NCI-H446 treated with DMSO at 0.1 percent for 48 hours (cell line): Measurements from ENCODE around the gene FAM181A.

Experiments used
- DNase-seq: peaks from one replicate; lab custom pipeline; 2025; lab: John Stamatoyannopoulos, UW

FAM181A gene

GRCh38 chr14:93903342-93904184 lies 23.6 kb upstream of the FAM181A start:
- no peak for DNase-seq

GRCh38 chr14:93905623-93906022 lies 21.5 kb upstream of the FAM181A start:
- no peak for DNase-seq

DNA sequence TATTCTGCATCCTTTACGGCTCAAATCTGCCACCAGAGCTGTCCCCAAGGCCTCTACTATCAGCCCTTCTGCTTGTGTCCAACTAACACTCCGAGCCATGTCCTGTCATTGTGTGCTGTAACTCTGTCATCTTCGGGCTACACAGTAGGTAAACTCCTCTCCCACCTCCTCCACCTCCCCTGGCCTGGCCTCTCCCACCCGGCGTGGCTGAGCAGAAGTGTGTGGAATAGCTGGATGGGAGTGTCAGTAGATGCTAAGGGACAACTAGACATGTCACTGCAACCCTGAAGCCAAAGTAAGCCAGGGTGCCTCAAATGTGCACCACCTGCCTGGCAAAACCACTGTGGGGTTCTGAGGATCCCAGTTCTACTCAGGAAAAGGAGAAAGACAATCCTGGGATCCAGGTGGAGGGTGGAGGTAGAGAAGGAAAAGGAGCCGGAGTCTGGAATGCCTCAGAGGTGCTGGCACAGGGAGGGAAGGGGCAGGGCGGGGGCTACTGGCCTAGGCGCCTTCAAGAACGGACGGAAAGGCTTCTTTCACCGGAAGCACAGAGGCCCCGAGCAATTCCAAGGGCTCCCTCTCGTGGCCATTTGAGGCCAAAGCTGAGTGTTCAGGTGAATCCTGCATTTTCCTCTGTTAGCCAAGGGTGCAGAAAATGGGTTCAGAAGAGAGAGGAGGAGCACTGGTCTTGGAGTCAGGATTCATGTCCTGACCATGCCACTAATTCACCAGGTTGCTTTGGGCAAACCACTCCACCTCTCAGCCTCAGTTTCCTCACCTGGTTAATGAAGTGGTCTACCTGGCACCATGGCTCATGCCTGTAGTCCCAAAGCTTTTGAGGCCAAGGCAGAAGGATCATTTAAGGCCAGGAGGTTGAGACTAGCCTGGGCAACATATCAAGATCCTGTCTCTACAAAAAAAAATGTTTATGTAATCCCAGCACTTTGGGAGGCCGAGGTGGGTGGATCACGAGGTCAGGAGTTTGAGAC lies 20.5 kb upstream of the FAM181A start:
- no peak for DNase-seq

GRCh38 chr14:93909429-93910128 lies 17.6 kb upstream of the FAM181A start:
- DNase-seq = no peak

DNA sequence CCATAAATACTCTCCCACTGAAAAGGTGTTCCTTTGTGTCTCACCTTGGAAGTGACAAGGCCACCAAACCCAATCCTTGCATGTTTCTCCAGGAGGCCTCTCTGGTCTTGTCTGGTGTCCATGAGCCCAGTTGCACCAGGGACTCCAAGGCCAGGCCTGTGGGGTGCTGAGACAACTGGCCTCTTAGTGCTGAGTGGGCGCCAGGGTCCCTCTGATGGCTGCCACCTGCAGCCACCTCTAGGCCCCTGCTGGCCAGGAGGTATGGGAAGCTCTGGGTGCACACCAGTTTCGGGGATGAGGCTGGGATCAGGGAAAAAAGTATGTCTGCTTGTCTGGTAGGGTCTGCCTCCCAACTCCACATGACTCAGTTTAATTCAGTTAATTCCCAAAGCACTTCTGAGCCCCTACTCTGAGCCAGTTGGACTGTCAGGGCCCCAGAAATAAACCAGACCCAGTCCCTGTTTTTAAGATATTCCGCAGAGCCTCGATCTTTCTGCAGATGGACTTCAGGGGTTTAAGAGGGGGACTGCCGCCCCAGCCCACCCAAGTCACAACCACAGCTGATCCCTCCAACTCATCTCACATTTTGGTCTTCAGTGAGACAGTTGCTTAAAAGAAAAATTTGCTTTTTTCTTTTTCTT lies 15.0 kb upstream of the FAM181A start:
- DNase-seq = no peak

DNA sequence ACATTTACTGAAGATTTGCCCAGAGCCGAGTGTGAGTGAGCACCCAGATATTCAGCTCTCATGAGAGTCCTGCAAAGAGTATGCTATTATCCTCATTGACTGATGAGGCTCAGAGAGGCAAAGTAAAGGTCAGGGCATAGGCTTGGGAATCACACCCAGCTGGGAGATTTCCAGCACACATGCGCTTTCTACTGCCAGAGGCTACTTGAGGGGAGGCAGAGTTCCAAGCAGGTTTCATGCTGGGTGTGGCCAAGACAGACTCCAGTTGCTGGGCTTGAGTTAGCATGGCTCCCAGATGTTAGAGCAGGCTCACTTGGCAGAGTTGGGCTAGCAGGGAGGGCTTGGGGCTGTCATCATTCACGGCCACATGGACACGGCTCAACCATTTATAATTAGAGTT lies 14.4 kb upstream of the FAM181A start:
- no peak for DNase-seq

- no peak for DNase-seq
Measured at GRCh38 chr14:93914278-93914677, 12.9 kb upstream of the FAM181A start.

- no peak for DNase-seq
Measured at GRCh38 chr14:93915070-93915705, 12.0 kb upstream of the FAM181A start.

DNA sequence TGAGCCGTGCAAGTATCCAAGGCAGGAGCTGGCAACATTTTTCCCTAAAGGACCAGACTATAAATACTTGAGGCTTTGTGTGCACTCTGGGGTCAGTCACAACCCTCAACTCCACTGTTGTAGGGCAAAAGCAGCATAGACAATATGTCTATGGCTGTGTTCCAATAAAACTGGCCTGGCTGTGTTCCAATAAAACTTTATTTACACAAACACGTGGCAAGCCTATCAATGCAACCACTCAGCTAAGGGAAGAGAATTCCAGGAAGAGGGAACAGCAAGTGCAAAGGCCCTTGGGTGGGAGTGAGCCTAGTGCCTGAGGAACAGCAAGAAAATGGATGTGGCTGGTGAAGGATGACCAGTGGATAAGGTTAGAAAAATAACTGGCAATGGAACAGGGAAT lies 11.3 kb upstream of the FAM181A start:
- no peak for DNase-seq

- DNase-seq = no peak
Measured at GRCh38 chr14:93916498-93916897, 10.6 kb upstream of the FAM181A start.

- DNase-seq = no peak
Measured at GRCh38 chr14:93917141-93917540, 10.0 kb upstream of the FAM181A start.

- DNase-seq = no peak
Measured at GRCh38 chr14:93921001-93921806, 5.9 kb upstream of the FAM181A start.

DNA sequence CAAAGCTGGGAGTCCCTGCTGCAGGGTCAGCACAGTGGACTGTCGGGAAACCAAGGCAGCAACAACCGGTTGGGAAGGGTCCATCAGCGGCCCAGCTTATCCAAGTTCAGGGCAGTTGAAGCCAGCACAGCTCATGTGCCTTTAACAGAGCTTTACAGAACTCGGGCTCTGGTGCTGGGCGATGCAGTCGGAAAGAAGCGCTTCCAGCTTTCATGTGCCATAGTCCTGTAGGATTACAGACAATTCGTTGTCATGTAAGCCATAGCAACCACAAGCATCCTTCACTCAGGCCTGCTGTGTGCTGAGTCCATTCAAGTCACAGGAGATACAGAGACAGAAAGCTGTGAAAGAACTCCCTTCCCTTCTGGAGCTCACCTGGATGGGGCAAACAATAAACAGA lies 3.5 kb upstream of the FAM181A start:
- DNase-seq = no peak

- DNase-seq = no peak
Measured at GRCh38 chr14:93924592-93925355, 2.4 kb upstream of the FAM181A start.

GRCh38 chr14:93925374-93925895 lies 1.7 kb upstream of the FAM181A start:
- no peak for DNase-seq

DNA sequence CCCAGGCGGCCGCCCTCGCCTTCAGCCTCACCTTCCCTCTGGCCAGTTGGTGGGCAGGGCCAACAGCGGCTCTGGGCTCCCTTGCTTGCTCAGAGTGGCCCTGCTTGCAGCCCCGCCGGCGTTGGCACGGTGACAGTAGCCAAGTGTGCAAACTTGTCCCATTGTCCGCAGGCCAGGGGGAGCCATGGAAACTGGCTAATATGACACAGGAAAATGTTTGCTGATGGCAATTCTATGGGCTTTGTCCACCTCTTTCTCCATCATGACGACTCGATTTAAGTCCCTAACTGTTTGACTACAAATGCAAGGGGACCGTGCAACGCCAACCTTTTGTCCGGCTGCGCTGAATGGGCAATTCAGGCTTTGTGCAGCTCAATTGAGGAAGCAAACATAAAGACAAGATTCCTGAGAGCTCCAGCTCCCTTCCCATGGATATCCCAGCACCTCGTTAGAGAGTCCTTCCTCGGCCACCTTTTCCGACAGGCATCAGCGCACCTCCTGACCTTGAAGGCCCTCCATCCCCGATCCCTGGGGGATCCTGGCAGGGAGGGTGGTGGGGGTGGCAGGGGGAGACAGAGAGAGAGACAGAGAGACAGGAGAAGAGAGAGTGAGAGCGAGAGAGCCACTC lies 785 bp upstream of the FAM181A start:
- no peak for DNase-seq

DNA sequence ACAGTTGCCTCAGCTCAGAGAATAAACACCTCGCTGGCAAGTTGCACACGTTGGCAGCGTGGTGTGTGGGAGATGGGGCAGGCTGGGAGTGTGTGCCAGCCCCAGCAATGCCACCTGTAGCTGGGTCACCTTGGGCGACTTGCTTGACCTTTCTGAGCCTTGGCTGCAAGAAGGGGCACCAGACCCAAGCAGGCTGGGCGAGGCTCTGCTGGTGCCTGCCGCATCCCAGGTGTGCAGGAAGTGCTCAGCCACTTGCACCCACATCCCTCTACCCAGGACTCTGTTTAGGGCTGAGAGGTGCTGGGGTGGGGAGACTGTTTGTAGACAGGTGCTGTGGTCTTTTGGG lies 629 bp downstream of the FAM181A start:
- no peak for DNase-seq

- no peak for DNase-seq
Measured at GRCh38 chr14:93928184-93929047, 1.3 kb downstream of the FAM181A start.
